Large intestine (tissue), 3 donors: ENCODE measurements around the gene STXBP6. TPM values are rescaled to one million over a fixed set of nuclear protein-coding genes. Genes with fewer than 3 reads are reported as not detected.

Source experiments
- DNase-seq, 2 donors: peaks; one replicate each; pipeline versions ENCODE4 v3.0.0 to v3.0.0-alpha.2; 2013
- H3K27ac ChIP-seq: one replicate; pipeline ENCODE4 v1.5.1; 2013; ENCODE audit warnings: low read length
- H3K27me3 ChIP-seq: 2 replicates; pipeline ENCODE4 v1.6.1; 2013; ENCODE audit warnings: low read length; ENCODE audit not compliant: control insufficient read depth, insufficient read depth
- H3K36me3 ChIP-seq: 2 replicates; pipeline ENCODE4 v1.6.1; 2013; ENCODE audit warnings: low read length; ENCODE audit not compliant: control insufficient read depth, insufficient read depth
- H3K4me1 ChIP-seq: one replicate; pipeline ENCODE4 v1.6.1; 2013; ENCODE audit warnings: low read length; ENCODE audit not compliant: control insufficient read depth, insufficient read depth
- H3K4me3 ChIP-seq: one replicate; pipeline ENCODE4 v1.5.1; 2013; ENCODE audit warnings: low read length
- H3K9me3 ChIP-seq: one replicate; pipeline ENCODE4 v1.6.1; 2013; ENCODE audit warnings: mild to moderate bottlenecking, low read depth, low read length, moderate library complexity; ENCODE audit not compliant: control insufficient read depth
- WGBS: methylation state at CpG from one replicate; pipeline ENCODE4 v1.1.5; 2013; ENCODE audit warnings: low lambda C conversion rate; ENCODE audit not compliant: insufficient coverage; 5-methylcytosine and 5-hydroxymethylcytosine counted together
- polyA plus RNA-seq: library from polyadenylated mRNA; unstranded; fragments of 120-200 nt; gene quantifications from one replicate; pipeline ENCODE4 v1.2.1, GENCODE V29; 2013

STXBP6 gene
- polyA plus RNA-seq, 1 donor, result 27.8 TPM

- Histone ChIP-seq H3K27me3 (no peaks in the 10 kb centered on the region), H3K4me1 (peaks cover 8% of the 10 kb centered on the region), H3K4me3 (no peak overlapping the region), H3K9me3 (no peaks in the 10 kb centered on the region), H3K36me3 (no peaks in the 10 kb centered on the region), H3K27ac (no peak overlapping the region)
- DNase-seq, result no peak
- no CpG with 5 or more reads among the region's 2 CpGs for WGBS
Observed at GRCh38 chr14:25017562-25017961, 32.4 kb downstream of the STXBP6 start.

GRCh38 chr14:25015761-25016160 lies 34.2 kb downstream of the STXBP6 start:
- WGBS, result 100% methylated on average over 1 of the region's 1 CpG
- no peaks in the 10 kb centered on the region for H3K27me3 ChIP-seq
- H3K27ac ChIP-seq, result no peak overlapping the region
- no peaks in the 10 kb centered on the region for H3K9me3 ChIP-seq
- H3K36me3 ChIP-seq, result no peaks in the 10 kb centered on the region
- DNase-seq, result peak in 1 of 2 donors; percentile 43
- peaks cover 8% of the 10 kb centered on the region for H3K4me1 ChIP-seq
- no peak overlapping the region for H3K4me3 ChIP-seq

DNA sequence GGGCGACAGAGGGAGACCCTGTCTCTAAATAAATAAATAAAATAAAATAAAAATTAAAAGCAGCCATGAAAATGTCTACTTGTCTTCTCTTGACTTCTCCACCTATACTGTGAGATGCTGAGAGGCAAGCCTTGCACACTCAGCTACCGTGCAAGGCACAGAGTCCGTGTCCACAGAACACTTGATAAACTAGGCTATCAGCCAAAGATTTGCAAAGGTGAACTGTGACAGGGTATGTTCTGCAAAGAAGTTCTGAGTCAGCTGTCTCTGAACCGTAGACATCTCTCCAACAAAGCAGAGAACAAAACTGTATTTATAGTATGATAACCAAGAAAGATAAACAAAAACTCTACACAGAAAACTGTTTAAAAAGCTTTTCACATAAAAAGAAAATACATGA lies 35.5 kb downstream of the STXBP6 start:
- Histone ChIP-seq H3K27ac (peak overlapping the region; percentile 59), H3K36me3 (no peaks in the 10 kb centered on the region), H3K4me1 (peaks cover 17% of the 10 kb centered on the region), H3K4me3 (no peak overlapping the region), H3K9me3 (no peaks in the 10 kb centered on the region), H3K27me3 (no peaks in the 10 kb centered on the region)
- WGBS, result 60% methylated on average over 1 of the region's 4 CpGs
- peak; percentile 81 to 87 for DNase-seq

- no peak overlapping the region for H3K4me3 ChIP-seq
- peaks cover 20% of the 10 kb centered on the region for H3K4me1 ChIP-seq
- peak in 1 of 2 donors; percentile 14 for DNase-seq
- WGBS, result no CpG with 5 or more reads among the region's 1 CpG
- no peaks in the 10 kb centered on the region for H3K9me3 ChIP-seq
- no peaks in the 10 kb centered on the region for H3K36me3 ChIP-seq
- H3K27me3 ChIP-seq, result no peaks in the 10 kb centered on the region
- no peak overlapping the region for H3K27ac ChIP-seq
Observed at GRCh38 chr14:25011095-25011494, 38.9 kb downstream of the STXBP6 start.

- peaks cover 16% of the 10 kb centered on the region for H3K4me1 ChIP-seq
- H3K27ac ChIP-seq, result peak overlapping the region; percentile 39
- no peaks in the 10 kb centered on the region for H3K9me3 ChIP-seq
- no peaks in the 10 kb centered on the region for H3K36me3 ChIP-seq
- WGBS, result 86% methylated on average over 1 of the region's 3 CpGs
- no peak for DNase-seq
- H3K4me3 ChIP-seq, result no peak overlapping the region
- H3K27me3 ChIP-seq, result no peaks in the 10 kb centered on the region
Observed at GRCh38 chr14:25010471-25010870, 39.5 kb downstream of the STXBP6 start.

DNA sequence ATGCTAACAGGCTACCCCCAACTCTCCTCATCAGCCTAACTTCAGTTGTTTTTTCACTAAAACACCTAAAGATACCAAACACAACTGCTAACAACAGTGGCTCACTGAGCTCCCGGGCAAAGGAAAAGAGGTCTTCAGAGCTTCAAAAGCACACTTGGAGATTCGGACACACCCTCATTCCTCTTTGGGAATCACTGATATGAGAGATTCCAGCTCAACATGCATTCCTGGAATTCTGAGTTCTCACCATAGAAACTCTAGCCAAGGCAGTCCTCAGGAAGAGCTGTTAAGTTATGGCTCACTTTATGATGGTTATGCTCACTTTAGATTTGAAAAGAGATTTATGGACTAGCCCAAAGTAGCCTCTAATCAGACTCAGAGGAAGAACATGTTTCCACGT lies 40.1 kb downstream of the STXBP6 start:
- H3K9me3 ChIP-seq, result no peaks in the 10 kb centered on the region
- WGBS, result 43% methylated on average over 1 of the region's 3 CpGs
- peaks cover 17% of the 10 kb centered on the region for H3K4me1 ChIP-seq
- no peaks in the 10 kb centered on the region for H3K36me3 ChIP-seq
- DNase-seq, result peak; percentile 23 to 60
- peak overlapping the region; percentile 39 for H3K27ac ChIP-seq
- no peak overlapping the region for H3K4me3 ChIP-seq
- no peaks in the 10 kb centered on the region for H3K27me3 ChIP-seq

- Histone ChIP-seq H3K9me3 (no peaks in the 10 kb centered on the region), H3K4me1 (peaks cover 20% of the 10 kb centered on the region), H3K27ac (peak overlapping the region; percentile 34), H3K27me3 (no peaks in the 10 kb centered on the region), H3K36me3 (no peaks in the 10 kb centered on the region), H3K4me3 (no peak overlapping the region)
- no CpG with 5 or more reads among the region's 1 CpG for WGBS
- no peak for DNase-seq
Observed at GRCh38 chr14:25007832-25008231, 42.1 kb downstream of the STXBP6 start.

GRCh38 chr14:25006961-25007795 lies 42.8 kb downstream of the STXBP6 start:
- peak; percentile 55 to 78 for DNase-seq

GRCh38 chr14:25006031-25006430 lies 43.9 kb downstream of the STXBP6 start:
- DNase-seq, result no peak
- WGBS, result no CpG with 5 or more reads among the region's 3 CpGs
- H3K36me3 ChIP-seq, result no peaks in the 10 kb centered on the region

More at GRCh38 chr14:25006961-25007795, 42.8 kb downstream of the STXBP6 start:
- Histone ChIP-seq H3K27ac (peak overlapping the region; percentile 34), H3K36me3 (no peaks in the 10 kb centered on the region), H3K9me3 (no peaks in the 10 kb centered on the region), H3K4me1 (peaks cover 20% of the 10 kb centered on the region), H3K27me3 (no peaks in the 10 kb centered on the region), H3K4me3 (no peak overlapping the region)
- no CpG with 5 or more reads among the region's 9 CpGs for WGBS

DNA sequence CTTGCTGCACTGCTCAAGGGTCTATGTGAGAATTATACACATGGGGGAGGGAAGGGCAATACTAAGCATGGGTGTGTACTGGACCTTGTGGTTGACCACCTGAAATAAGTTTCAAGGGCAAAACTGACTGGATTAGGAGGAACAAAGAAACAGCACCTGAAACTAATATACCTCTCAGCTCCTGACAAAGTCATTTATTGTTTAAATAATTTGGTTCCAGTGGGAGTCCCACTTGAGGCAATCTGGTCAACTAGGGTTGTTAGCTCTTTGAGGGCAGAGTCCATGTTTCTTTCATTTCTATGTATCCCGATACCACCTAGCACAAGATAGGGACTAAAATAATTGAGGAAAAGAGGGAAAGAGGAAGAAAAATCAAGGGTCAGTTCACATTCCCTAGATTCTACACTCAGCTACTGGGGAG lies 45.5 kb downstream of the STXBP6 start:
- Histone ChIP-seq H3K4me3 (no peak overlapping the region), H3K9me3 (no peaks in the 10 kb centered on the region), H3K27ac (peak overlapping the region; percentile 12), H3K36me3 (no peaks in the 10 kb centered on the region), H3K27me3 (no peaks in the 10 kb centered on the region), H3K4me1 (peaks cover 11% of the 10 kb centered on the region)
- WGBS, result no CpG with 5 or more reads among the region's 1 CpG
- peak in 1 of 2 donors; percentile 59 for DNase-seq

More at GRCh38 chr14:25006031-25006430, 43.9 kb downstream of the STXBP6 start:
- Histone ChIP-seq H3K27me3 (no peaks in the 10 kb centered on the region), H3K27ac (no peak overlapping the region), H3K4me3 (no peak overlapping the region), H3K4me1 (peaks cover 20% of the 10 kb centered on the region), H3K9me3 (no peaks in the 10 kb centered on the region)

- Histone ChIP-seq H3K27ac (no peak overlapping the region), H3K4me3 (no peak overlapping the region), H3K27me3 (no peaks in the 10 kb centered on the region), H3K36me3 (no peaks in the 10 kb centered on the region), H3K9me3 (no peaks in the 10 kb centered on the region), H3K4me1 (peaks cover 9% of the 10 kb centered on the region)
- no CpG with 5 or more reads among the region's 1 CpG for WGBS
- DNase-seq, result no peak
Observed at GRCh38 chr14:25003537-25003936, 46.4 kb downstream of the STXBP6 start.
